Spinal cord (tissue), 10 donors: ENCODE results near the gene GASK1A. TPM values are rescaled to one million over a fixed set of nuclear protein-coding genes. Genes with fewer than 3 reads are reported as not detected.

Source experiments
- DNase-seq, 6 donors: peaks; one replicate each; pipeline versions ENCODE4 v3.0.0 to v3.0.0-alpha.2; 2013 to 2015; ENCODE audit warnings: low spot score in 6 of 6, low read depth in 4 of 6
- H3K27ac ChIP-seq: one replicate; pipeline ENCODE4 v1.5.1; 2013; ENCODE audit warnings: low read depth, low read length, control low read depth
- H3K27me3 ChIP-seq: one replicate; pipeline ENCODE4 v1.6.1; 2013; ENCODE audit warnings: low read length; ENCODE audit not compliant: control insufficient read depth, insufficient read depth
- H3K36me3 ChIP-seq: one replicate; pipeline ENCODE4 v1.6.1; 2013; ENCODE audit warnings: low read length; ENCODE audit not compliant: control insufficient read depth, insufficient read depth
- H3K4me1 ChIP-seq: one replicate; pipeline ENCODE4 v1.6.1; 2013; ENCODE audit warnings: low read length; ENCODE audit not compliant: control insufficient read depth, insufficient read depth
- H3K4me3 ChIP-seq: one replicate; pipeline ENCODE4 v1.5.1; 2013; ENCODE audit warnings: low read depth, low read length, control low read depth
- H3K9me3 ChIP-seq: one replicate; pipeline ENCODE4 v1.6.1; 2013; ENCODE audit warnings: low read length; ENCODE audit not compliant: control insufficient read depth, insufficient read depth
- WGBS: methylation state at CpG from one replicate; pipeline ENCODE4 v1.1.5; 2013; ENCODE audit warnings: missing lambda C conversion rate; ENCODE audit not compliant: insufficient coverage; 5-methylcytosine and 5-hydroxymethylcytosine counted together
- long read RNA-seq, 4 donors: transcript quantifications; one replicate each; lab custom pipeline, GENCODE V29; 2026
- polyA plus RNA-seq, 2 donors: library from polyadenylated mRNA; unstranded; fragments of 120-200 nt; gene quantifications; one replicate each; pipeline ENCODE4 v1.2.1, GENCODE V29; 2013; ENCODE audit not compliant: insufficient read length in 2 of 2
- total RNA-seq, 2 donors: library from RNA; depleted of rRNA in 1 of 2; stranded (reverse); fragments of 120-200 nt in 1 of 2; fragments of >200 nt in 1 of 2; gene quantifications; one replicate each; pipeline versions ENCODE4 v1.2.3 to v1.2.4, GENCODE V29; 2013 to 2014
- donor health status: healthy.

GASK1A gene
- total RNA-seq (10 to 100 TPM; 22.5 to 40.1 TPM), polyA plus RNA-seq (10 to 100 TPM in 1 of 2 donors, 1 to 10 TPM in 1; 5.2 to 10.2 TPM)
- long read RNA-seq, donor 1: 0 reads
- long read RNA-seq, donor 2: 0 reads
- long read RNA-seq, donor 3: 0 reads
- long read RNA-seq, donor 4, partial matches to known transcripts: 0 of 1 reads
- long read RNA-seq, donor 4, other reads (novel, unspliced or antisense): 0 of 1 reads

DNA sequence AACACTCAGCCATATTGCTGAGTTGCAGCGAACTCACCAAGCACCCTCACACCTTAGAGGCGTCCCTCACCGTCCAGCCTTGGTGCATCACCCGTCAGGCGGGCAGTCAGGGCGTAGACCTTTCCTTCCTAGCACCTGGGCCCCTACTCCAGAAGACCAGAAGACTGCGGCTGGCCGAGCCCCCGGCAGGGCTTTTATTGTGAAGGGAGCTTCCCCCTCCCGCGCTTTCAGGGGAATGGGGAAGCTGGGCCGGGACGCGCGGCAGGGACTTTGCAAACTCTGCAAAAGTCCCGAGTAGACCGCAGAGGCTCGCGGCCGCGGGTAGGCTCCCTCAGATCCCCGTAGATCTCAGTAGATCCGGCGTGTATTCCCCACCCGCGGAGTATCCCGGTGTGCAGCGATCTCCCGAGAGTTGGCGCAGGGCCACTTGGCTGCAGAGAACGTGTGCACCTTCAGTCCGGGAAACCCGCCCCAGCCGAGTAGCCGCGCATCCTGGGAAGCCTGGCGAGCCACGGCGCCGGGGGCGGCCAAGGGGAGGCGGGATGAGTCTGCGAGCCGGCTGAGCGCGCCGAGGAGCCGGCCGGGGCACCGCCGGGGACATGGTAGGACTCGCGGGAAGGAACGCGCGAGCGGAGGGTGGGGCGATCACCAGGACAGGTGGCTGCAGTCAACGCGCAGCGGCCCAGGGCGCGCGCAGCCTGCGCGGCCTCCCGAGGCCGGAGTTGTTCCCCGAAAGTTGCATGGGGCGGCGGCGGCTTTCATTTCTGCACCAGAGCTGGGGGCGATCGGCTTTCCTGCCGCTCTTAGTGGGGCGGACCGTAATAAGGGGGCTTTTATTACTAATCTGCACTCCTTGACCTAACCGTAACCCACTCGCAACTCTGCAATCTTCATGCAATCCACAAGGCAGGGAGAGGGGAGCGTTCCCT is at the start of gene GASK1A:
Gene GASK1A, plus strand, starts transcription at position 268 of the 929 bp plus-strand sequence. Its CDS starts 332 bp downstream, at position 600.
- Histone ChIP-seq H3K9me3 (peaks cover 4% of the 10 kb centered on the region), H3K27ac (peak within 1 kb of the TSS; percentile 22)

DNA sequence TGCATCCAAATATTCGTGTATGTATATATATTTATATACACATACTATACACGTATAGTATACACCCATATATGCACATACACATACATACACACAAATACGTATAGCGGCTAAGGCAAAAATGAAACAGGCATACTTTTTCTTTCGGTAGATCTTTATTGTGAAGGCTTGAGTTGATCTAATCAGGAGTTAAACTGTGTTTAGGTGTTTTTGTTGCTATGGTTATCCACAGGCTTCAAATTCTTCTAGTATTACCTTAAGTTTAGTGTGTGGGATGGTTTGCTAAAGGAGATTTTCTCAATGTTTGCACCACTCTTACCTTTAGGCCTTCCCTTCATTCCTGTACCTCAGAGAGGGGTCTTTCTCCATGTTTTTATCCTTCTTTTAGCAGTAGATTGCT is 45.0 kb upstream of the GASK1A start:
- Histone ChIP-seq H3K27ac (no peak overlapping the region), H3K4me1 (no peaks in the 10 kb centered on the region), H3K9me3 (no peaks in the 10 kb centered on the region), H3K4me3 (no peak overlapping the region), H3K36me3 (no peaks in the 10 kb centered on the region), H3K27me3 (no peaks in the 10 kb centered on the region)
- DNase-seq: no peak
- WGBS: no CpG with 5 or more reads among the region's 5 CpGs

More for the DNA sequence above, at the start of gene GASK1A:
- Histone ChIP-seq H3K4me1 (peaks cover 27% of the 10 kb centered on the region), H3K27me3 (peaks cover 32% of the 10 kb centered on the region), H3K4me3 (peak within 1 kb of the TSS; percentile 69), H3K36me3 (no peaks in the 10 kb centered on the region)
- WGBS: under 1% methylated on average over 73 of the region's 80 CpGs
- peak in 2 of 6 donors; percentile 47 to 72 for DNase-seq

DNA sequence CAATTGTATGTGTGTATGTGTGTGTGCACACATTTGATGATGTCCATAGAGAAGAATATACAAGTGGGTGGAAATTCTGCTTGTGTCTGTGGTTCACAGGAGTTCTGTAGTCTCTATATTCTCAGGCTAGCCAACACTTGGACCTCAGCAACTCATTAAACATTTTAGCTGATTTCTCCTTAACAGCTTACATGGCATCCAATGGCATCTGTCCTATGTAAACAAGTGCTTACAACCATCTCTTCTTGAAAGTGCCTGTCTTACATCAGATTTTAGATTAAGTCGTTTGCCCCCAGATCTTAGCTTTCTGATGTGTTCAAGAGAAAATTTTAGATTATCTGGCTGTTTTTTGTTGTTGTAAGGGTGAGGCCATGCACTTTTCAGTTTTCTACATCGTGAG is 44.2 kb upstream of the GASK1A start:
- DNase-seq: no peak
- no peak overlapping the region for H3K4me3 ChIP-seq
- WGBS: no CpG with 5 or more reads among the region's 2 CpGs
- no peaks in the 10 kb centered on the region for H3K36me3 ChIP-seq
- H3K9me3 ChIP-seq: no peaks in the 10 kb centered on the region
- H3K27ac ChIP-seq: no peak overlapping the region
- no peaks in the 10 kb centered on the region for H3K4me1 ChIP-seq
- H3K27me3 ChIP-seq: no peaks in the 10 kb centered on the region

DNA sequence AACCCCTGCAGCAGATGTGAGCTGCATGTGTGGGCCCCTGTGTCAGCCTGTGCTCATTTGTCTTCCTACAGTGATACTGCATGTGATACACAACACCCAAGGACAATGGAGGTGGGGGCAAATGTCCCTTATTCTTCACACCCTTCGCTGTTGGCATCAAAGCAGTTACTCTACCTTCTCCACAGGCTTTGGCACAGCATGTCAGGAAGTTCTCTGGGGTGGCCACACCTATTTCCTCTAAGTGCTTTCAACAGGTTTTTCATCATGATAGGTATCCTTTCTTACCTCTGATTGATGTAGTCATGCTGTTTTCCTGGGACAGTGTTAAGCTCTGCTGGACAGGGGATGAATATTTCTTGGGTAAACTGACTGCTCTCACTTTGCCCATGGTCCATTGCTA is 43.6 kb upstream of the GASK1A start:
- Histone ChIP-seq H3K4me3 (no peak overlapping the region), H3K27me3 (no peaks in the 10 kb centered on the region), H3K27ac (no peak overlapping the region), H3K4me1 (no peaks in the 10 kb centered on the region), H3K36me3 (no peaks in the 10 kb centered on the region), H3K9me3 (no peaks in the 10 kb centered on the region)
- 83% methylated on average over 1 of the region's 1 CpG for WGBS
- DNase-seq: no peak

DNA sequence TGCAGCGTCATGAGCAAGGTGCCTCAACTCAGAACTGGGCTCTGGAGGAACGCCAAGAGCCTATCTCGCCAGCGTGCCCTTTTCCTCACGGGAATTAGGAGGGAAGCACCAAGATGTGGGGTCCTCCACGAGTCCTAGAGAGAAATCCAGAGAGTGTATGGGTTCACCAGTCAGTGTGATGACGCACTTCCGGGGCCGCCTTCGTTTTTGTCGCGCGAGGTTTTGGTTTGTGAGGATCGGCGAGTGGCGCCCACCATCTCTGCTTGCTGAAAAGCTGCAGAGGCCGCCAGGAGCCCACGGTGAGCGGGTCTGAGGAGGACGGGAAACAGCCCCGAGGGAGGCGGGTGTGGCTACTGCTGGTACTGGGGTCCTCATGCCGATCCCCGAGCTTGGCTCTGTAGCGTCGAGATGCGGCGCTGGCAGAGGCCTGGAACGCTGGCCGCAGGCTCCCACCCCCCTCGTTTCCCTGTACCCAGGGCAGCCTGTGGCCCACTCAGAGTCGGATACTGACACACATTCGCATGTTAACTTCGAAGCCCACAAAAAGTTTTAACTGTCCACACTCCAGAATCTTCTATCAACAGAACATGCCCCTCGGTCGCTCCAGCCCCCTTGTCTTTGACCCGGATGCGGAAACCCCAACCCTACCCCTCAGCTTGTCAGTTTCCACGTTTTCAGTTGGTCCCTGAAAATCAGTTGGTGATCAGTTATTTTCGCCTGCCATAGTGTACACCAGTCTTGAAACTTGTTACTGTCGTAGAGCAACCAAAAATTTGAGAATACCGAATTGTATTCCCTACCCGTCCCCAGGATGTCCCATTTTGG is 42.7 kb upstream of the GASK1A start:
- no peaks in the 10 kb centered on the region for H3K4me1 ChIP-seq
- peak; percentile 28 to 97 (median 43) for DNase-seq
- H3K4me3 ChIP-seq: peak overlapping the region; percentile 41
- H3K9me3 ChIP-seq: no peaks in the 10 kb centered on the region
- H3K27me3 ChIP-seq: no peaks in the 10 kb centered on the region
- no peak overlapping the region for H3K27ac ChIP-seq
- WGBS: 55% methylated on average over 37 of the region's 43 CpGs
- no peaks in the 10 kb centered on the region for H3K36me3 ChIP-seq

DNA sequence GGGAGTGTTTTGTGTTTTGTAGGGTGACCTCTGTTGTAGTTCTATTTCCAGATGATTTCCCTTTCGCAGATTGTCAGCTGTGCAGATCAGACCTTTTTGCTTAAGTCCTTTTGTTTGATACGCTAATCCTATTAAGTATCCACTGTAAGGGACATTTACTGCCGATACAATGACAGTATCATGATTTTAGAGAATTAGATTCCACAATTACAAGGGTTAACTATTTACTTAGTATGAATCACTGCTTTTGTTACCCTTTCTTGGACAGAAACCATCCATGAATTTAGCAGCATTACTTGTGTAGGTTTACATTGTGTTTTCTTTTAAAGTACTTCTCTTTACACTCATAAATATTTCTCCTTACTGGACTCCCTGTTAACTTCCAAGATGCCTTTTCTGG is 41.8 kb upstream of the GASK1A start:
- no peak for DNase-seq
- no peaks in the 10 kb centered on the region for H3K4me1 ChIP-seq
- H3K27me3 ChIP-seq: no peaks in the 10 kb centered on the region
- H3K27ac ChIP-seq: no peak overlapping the region
- H3K9me3 ChIP-seq: no peaks in the 10 kb centered on the region
- no peak overlapping the region for H3K4me3 ChIP-seq
- no peaks in the 10 kb centered on the region for H3K36me3 ChIP-seq
- WGBS: no CpG with 5 or more reads among the region's 3 CpGs

DNA sequence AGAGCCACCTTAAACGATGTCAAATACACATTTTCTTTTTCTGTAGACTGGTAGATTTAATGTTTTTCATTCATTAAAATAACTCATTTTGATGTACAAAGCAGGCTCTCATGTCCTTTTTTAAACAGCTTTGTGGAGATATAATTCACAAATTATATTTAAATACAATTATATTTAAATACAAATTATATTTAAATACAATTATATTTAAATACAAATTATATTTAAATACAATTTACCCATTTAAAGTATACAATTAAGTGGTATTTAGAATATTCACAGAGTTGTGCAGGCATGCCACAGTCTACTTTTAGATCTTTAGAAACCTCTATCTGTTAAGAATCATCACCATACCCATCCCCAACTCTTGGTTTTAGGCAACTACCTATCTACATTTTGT is 36.4 kb upstream of the GASK1A start:
- DNase-seq: no peak
- H3K4me3 ChIP-seq: no peak overlapping the region
- H3K36me3 ChIP-seq: no peaks in the 10 kb centered on the region
- no peaks in the 10 kb centered on the region for H3K27me3 ChIP-seq
- no peak overlapping the region for H3K27ac ChIP-seq
- WGBS: no CpG with 5 or more reads among the region's 1 CpG
- no peaks in the 10 kb centered on the region for H3K9me3 ChIP-seq
- no peaks in the 10 kb centered on the region for H3K4me1 ChIP-seq

DNA sequence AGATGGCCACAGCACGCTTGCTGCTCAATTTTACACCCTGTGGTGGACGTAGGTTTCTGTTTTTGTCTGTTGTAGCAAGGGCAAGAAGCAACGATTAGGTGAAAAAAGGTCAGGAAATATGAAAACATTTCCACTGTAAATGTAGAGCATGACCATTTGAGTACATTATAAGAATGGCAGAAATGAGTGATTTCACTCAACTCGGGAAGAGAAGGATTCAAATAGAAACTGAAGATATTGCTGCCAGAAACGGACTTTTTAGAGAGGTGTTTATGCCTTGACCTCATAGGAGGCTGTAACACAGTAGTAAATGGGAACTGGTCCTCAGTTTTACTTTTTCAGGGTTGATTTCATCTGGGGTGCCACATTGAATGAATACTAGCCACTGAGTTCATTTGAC is 33.1 kb upstream of the GASK1A start:
- DNase-seq: no peak
- Histone ChIP-seq H3K36me3 (no peaks in the 10 kb centered on the region), H3K27ac (no peak overlapping the region), H3K4me3 (no peak overlapping the region), H3K4me1 (no peaks in the 10 kb centered on the region), H3K9me3 (no peaks in the 10 kb centered on the region), H3K27me3 (no peaks in the 10 kb centered on the region)
- WGBS: 76% methylated on average over 4 of the region's 5 CpGs

DNA sequence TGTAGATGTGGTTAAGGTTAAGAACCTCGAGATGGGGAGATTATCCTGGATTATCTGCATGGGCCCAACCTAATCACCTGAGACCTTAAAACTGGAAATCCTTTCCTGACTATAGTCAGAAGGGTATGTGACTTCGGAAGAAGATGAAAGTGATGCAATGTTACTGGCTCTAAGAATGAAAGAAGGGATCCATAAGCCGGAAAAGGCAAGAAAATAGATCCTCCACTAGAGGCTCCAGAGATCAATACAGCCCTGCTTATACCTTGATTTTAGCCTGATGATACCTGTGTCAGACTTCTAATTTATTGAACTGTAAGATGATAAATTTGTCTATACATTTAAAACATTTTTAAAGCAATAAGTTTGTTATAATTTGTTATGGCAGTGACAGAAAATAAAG is 21.5 kb upstream of the GASK1A start:
- WGBS: no CpG with 5 or more reads among the region's 3 CpGs
- Histone ChIP-seq H3K4me3 (no peak overlapping the region), H3K4me1 (no peaks in the 10 kb centered on the region), H3K27me3 (no peaks in the 10 kb centered on the region), H3K27ac (no peak overlapping the region), H3K9me3 (no peaks in the 10 kb centered on the region), H3K36me3 (no peaks in the 10 kb centered on the region)
- peak in 1 of 6 donors; percentile 27 for DNase-seq
